AG04450 (cell line): ENCODE results near the gene SCAI. TPM values are rescaled to one million over a fixed set of nuclear protein-coding genes. Genes with fewer than 3 reads are reported as not detected.
"Not testable (repeated sequence)": the region's sequence is repeated elsewhere in the genome, so short reads cannot be mapped to it uniquely, and the experiment has no call there.

Experiments used
- CTCF ChIA-PET: fragments of 300-600, 350-600 bp; formaldehyde crosslinking; extraction: SDS; loops from one replicate; lab custom pipeline; 2022; ENCODE audit warnings: antibody characterized with exemption, inconsistent platforms; lab: Charles Lee
- POLR2A ChIA-PET: fragments of 350-600 bp; formaldehyde crosslinking; extraction: SDS; loops from one replicate; lab custom pipeline; 2021; ENCODE audit warnings: antibody characterized with exemption, inconsistent platforms; lab: Yijun Ruan, JAX
- DNase-seq: peaks from one replicate; pipeline ENCODE4 v3.0.0-alpha.2; 2011; ENCODE audit warnings: low read depth, low spot score
- H3K27ac ChIP-seq: one replicate; pipeline ENCODE4 v1.5.1; 2012; ENCODE audit warnings: low read depth, low read length, control low read depth
- H3K27me3 ChIP-seq: one replicate; pipeline ENCODE4 v1.6.0; 2012; ENCODE audit warnings: low read length; ENCODE audit not compliant: control insufficient read depth, insufficient read depth
- H3K4me3 ChIP-seq: 2 replicates; pipeline ENCODE4 v1.5.1; 2011; ENCODE audit warnings: mild to moderate bottlenecking, low read depth, low read length, control low read depth
- H3K9me3 ChIP-seq: 2 replicates; pipeline ENCODE4 v1.5.1; 2012; ENCODE audit warnings: low read length; ENCODE audit not compliant: control insufficient read depth, insufficient read depth
- polyA plus RNA-seq: library from polyadenylated mRNA; depleted of rRNA; stranded (reverse); fragments of >200 nt; gene quantifications from 2 replicates; pipeline ENCODE4 v1.2.3, GENCODE V29; 2011
- TF ChIP-seq, protein P1 (sequence below): IDR thresholded peaks from 2 replicates; pipeline ENCODE4 v1.5.1; 2011; ENCODE audit warnings: low read depth, low read length, control low read depth, inconsistent platforms

Gene SCAI
- polyA plus RNA-seq, 1 experiment, result 13.9 TPM

DNA sequence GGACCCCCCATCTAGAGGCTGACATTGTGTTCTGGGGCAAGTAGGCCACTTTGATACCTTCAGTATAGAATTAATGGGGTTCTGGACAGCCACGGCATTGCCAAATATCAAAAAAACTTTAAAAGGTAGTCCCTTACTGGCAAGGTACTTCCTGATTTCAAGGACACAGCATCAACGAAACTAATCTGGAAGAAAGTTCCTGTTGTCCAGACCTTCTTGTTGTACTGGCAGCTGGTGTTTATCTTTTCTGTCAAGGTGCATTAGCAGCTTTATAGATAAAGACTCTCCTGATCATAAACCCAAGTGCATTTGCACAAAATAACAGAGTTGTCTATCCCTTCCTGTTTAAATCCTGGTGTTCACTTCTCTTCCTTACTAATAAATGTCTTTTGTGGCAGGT, 178.7 kb downstream of the SCAI start:
- no peaks in the 10 kb centered on the region for H3K9me3 ChIP-seq
- TF ChIP-seq, protein P1, sequence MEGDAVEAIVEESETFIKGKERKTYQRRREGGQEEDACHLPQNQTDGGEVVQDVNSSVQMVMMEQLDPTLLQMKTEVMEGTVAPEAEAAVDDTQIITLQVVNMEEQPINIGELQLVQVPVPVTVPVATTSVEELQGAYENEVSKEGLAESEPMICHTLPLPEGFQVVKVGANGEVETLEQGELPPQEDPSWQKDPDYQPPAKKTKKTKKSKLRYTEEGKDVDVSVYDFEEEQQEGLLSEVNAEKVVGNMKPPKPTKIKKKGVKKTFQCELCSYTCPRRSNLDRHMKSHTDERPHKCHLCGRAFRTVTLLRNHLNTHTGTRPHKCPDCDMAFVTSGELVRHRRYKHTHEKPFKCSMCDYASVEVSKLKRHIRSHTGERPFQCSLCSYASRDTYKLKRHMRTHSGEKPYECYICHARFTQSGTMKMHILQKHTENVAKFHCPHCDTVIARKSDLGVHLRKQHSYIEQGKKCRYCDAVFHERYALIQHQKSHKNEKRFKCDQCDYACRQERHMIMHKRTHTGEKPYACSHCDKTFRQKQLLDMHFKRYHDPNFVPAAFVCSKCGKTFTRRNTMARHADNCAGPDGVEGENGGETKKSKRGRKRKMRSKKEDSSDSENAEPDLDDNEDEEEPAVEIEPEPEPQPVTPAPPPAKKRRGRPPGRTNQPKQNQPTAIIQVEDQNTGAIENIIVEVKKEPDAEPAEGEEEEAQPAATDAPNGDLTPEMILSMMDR, result no peak
- no peak for DNase-seq
- CTCF ChIA-PET, result interaction anchor here (0.7 kb wide), 1 partner anchor 420 kb away, joined by 4 read pairs; no protein-coding TSS in a partner anchor
- POLR2A ChIA-PET, result no interaction called here
- H3K27ac ChIP-seq, result no peak overlapping the region
- H3K27me3 ChIP-seq, result no peaks in the 10 kb centered on the region
- H3K4me3 ChIP-seq, result no peak overlapping the region

- CTCF ChIA-PET, result interaction anchor here (0.7 kb wide), 1 partner anchor 421 kb away, joined by 4 read pairs; no protein-coding TSS in a partner anchor
- POLR2A ChIA-PET, result no interaction called here
- TF ChIP-seq, protein P1, result no peak
- H3K27me3 ChIP-seq, result no peaks in the 10 kb centered on the region
- H3K4me3 ChIP-seq, result no peak overlapping the region
- H3K9me3 ChIP-seq, result no peaks in the 10 kb centered on the region
- no peak for DNase-seq
- no peak overlapping the region for H3K27ac ChIP-seq
Observed at GRCh38 chr9:124964056-124964455, 179.3 kb downstream of the SCAI start.

- H3K4me3 ChIP-seq, result no peak overlapping the region
- H3K27ac ChIP-seq, result peak overlapping the region; percentile 69
- H3K27me3 ChIP-seq, result no peaks in the 10 kb centered on the region
- ChIA-PET CTCF (no interaction called here), POLR2A (interaction anchor here (1.0 kb wide), 1 partner anchor 273 kb away, joined by 4 read pairs; no protein-coding TSS in a partner anchor)
- H3K9me3 ChIP-seq, result no peaks in the 10 kb centered on the region
- DNase-seq, result no peak
- TF ChIP-seq, protein P1, result no peak
Observed at GRCh38 chr9:124960409-124960752, 182.9 kb downstream of the SCAI start.

- H3K4me3 ChIP-seq, H3K27me3 ChIP-seq, H3K9me3 ChIP-seq, DNase-seq: not testable (repeated sequence)
- POLR2A ChIA-PET, result interaction anchor here (1.0 kb wide), 1 partner anchor 274 kb away, joined by 4 read pairs; no protein-coding TSS in a partner anchor
- CTCF ChIA-PET, result interaction anchor here (0.7 kb wide), 1 partner anchor 177 kb away, joined by 3 read pairs; no protein-coding TSS in a partner anchor
- peak overlapping the region; percentile 69 for H3K27ac ChIP-seq
Observed at GRCh38 chr9:124959671-124960408, 183.5 kb downstream of the SCAI start.

DNA sequence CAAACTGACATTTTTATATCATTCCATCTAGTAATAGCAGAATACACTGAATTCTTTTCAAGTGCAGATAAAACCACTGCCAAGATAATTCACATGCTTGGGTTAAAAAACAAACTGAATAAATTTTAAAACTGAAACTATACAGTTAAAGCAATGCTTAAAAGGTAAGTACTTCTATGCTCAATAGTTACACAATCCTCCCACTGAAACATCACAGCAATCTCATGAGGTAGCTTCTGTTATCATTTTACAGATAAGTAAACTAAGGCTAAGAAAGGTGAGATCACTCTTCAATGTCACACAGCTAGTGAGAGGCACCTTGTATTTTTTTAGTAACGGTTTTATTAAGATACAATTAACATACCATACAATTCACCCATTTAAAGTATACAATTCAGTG, 189.1 kb downstream of the SCAI start:
- H3K9me3 ChIP-seq, result no peaks in the 10 kb centered on the region
- no peaks in the 10 kb centered on the region for H3K27me3 ChIP-seq
- no peak for DNase-seq
- TF ChIP-seq, protein P1, result no peak
- ChIA-PET POLR2A (no interaction called here), CTCF (no interaction called here)
- H3K27ac ChIP-seq, result no peak overlapping the region
- H3K4me3 ChIP-seq, result no peak overlapping the region
